Liver (tissue), 9 donors: ENCODE measurements around the gene GFOD2. TPM values are rescaled to one million over a fixed set of nuclear protein-coding genes. Genes with fewer than 3 reads are reported as not detected.

Source experiments
- DNase-seq: peaks from one replicate; pipeline ENCODE4 v3.0.0-alpha.2; 2017; ENCODE audit warnings: low spot score
- H3K27ac ChIP-seq, 2 donors: one replicate each; pipeline ENCODE4 v1.7.0; 2013; ENCODE audit warnings: inconsistent platforms in 2 of 2, low read length in 2 of 2, control low read depth in 1 of 2, low read depth in 1 of 2, mild to moderate bottlenecking in 1 of 2
- H3K27me3 ChIP-seq, 4 donors: one replicate each; pipeline versions ENCODE4 v1.6.1 to v1.7.0; 2013; ENCODE audit warnings: low read length in 3 of 4, inconsistent platforms in 1 of 4, mild to moderate bottlenecking in 1 of 4, moderate library complexity in 1 of 4; ENCODE audit not compliant: control insufficient read depth in 4 of 4, insufficient read depth in 4 of 4
- H3K36me3 ChIP-seq, 4 donors: one replicate each; pipeline versions ENCODE4 v1.6.1 to v1.7.0; 2013; ENCODE audit warnings: low read length in 3 of 4, mild to moderate bottlenecking in 3 of 4, low read depth in 1 of 4, moderate library complexity in 1 of 4; ENCODE audit not compliant: control insufficient read depth in 4 of 4, insufficient read depth in 3 of 4
- H3K4me1 ChIP-seq, 4 donors: one replicate each; pipeline versions ENCODE4 v1.6.1 to v1.7.0; 2013; ENCODE audit warnings: low read length in 3 of 4, mild to moderate bottlenecking in 3 of 4, moderate library complexity in 1 of 4; ENCODE audit not compliant: control insufficient read depth in 4 of 4, insufficient read depth in 4 of 4
- H3K4me3 ChIP-seq, 3 donors: one replicate each; pipeline versions ENCODE4 v1.6.1 to v1.7.0; 2013; ENCODE audit warnings: low read length in 3 of 3, control low read depth in 1 of 3, low read depth in 1 of 3, mild to moderate bottlenecking in 1 of 3
- H3K9ac ChIP-seq, 2 donors: one replicate each; pipeline ENCODE4 v1.7.0; 2013; ENCODE audit warnings: low read length in 2 of 2, mild to moderate bottlenecking in 2 of 2, moderate library complexity in 2 of 2, control low read depth in 1 of 2, low read depth in 1 of 2
- H3K9me3 ChIP-seq, 4 donors: one replicate each; pipeline versions ENCODE4 v1.6.1 to v1.7.0; 2013; ENCODE audit warnings: low read length in 3 of 4; ENCODE audit not compliant: control insufficient read depth in 4 of 4
- FOXA1 ChIP-seq: IDR thresholded peaks from 2 replicates; pipeline ENCODE4 v1.6.1; 2016; ENCODE audit warnings: antibody characterized with exemption
- FOXA2 ChIP-seq: IDR thresholded peaks from 2 replicates; pipeline ENCODE4 v1.6.1; 2016; ENCODE audit warnings: antibody characterized with exemption
- GABPA ChIP-seq, 2 donors: IDR thresholded peaks in 1 of 2; conservative IDR thresholded peaks in 1 of 2; 2 replicates each; pipeline ENCODE4 v1.6.1; 2016; ENCODE audit warnings: antibody characterized with exemption in 2 of 2, mild to moderate bottlenecking in 1 of 2, moderate library complexity in 1 of 2
- HNF4A ChIP-seq, 2 donors: conservative IDR thresholded peaks; 2 replicates each; pipeline ENCODE4 v1.6.1; 2016; ENCODE audit warnings: antibody characterized with exemption in 2 of 2, mild to moderate bottlenecking in 2 of 2
- HNF4G ChIP-seq: IDR thresholded peaks from 2 replicates; pipeline ENCODE4 v1.6.1; 2016; ENCODE audit warnings: antibody characterized with exemption
- JUND ChIP-seq, 2 donors: IDR thresholded peaks; 2 replicates each; pipeline ENCODE4 v1.6.1; 2016; ENCODE audit warnings: antibody characterized with exemption in 2 of 2
- NR2F2 ChIP-seq: IDR thresholded peaks from 2 replicates; pipeline ENCODE4 v1.6.1; 2016; ENCODE audit warnings: antibody characterized with exemption
- TAF1 ChIP-seq: conservative IDR thresholded peaks from 2 replicates; pipeline ENCODE4 v1.6.1; 2016; ENCODE audit warnings: antibody characterized with exemption, mild to moderate bottlenecking
- WGBS: extraction: QIAGEN DNeasy Blood & Tissue Kit; methylation state at CpG from one replicate; pipeline ENCODE4 v1.1.7; 2013; 5-methylcytosine and 5-hydroxymethylcytosine counted together
- polyA plus RNA-seq, 2 donors: library from polyadenylated mRNA; stranded (reverse) in 1 of 2; unstranded in 1 of 2; fragments of 200-250 nt in 1 of 2; fragments of >200 nt in 1 of 2; fragmentation: Nextera tagmentation in 1 of 2; extraction: Ambion mirVana in 1 of 2; gene quantifications; one replicate each; pipeline versions ENCODE4 v1.2.1 to v1.2.3, GENCODE V29; 2013 to 2015
- total RNA-seq, 2 donors: library from RNA; depleted of rRNA; stranded (reverse); fragments of >200 nt; gene quantifications; one replicate each; pipeline ENCODE4 v1.2.3, GENCODE V29; 2014
- TF ChIP-seq, protein P1 (sequence below): IDR thresholded peaks from 2 replicates; pipeline ENCODE4 v1.6.1; 2016; ENCODE audit warnings: antibody characterized with exemption, mild to moderate bottlenecking
- TF ChIP-seq, protein P2 (sequence below): IDR thresholded peaks from 2 replicates; pipeline ENCODE4 v1.6.1; 2016; ENCODE audit warnings: antibody characterized with exemption
- TF ChIP-seq, protein P3 (sequence below): IDR thresholded peaks from 2 replicates; pipeline ENCODE4 v1.6.1; 2016; ENCODE audit warnings: antibody characterized with exemption
- donor health status: healthy.
- donor health status: healthy.
- donor health status: healthy.
- donor health status: healthy.
- donor health status: healthy.

Gene GFOD2
- total and polyA plus RNA-seq, 4 donors: 12.7 to 48.8 (median 28.9) TPM

DNA sequence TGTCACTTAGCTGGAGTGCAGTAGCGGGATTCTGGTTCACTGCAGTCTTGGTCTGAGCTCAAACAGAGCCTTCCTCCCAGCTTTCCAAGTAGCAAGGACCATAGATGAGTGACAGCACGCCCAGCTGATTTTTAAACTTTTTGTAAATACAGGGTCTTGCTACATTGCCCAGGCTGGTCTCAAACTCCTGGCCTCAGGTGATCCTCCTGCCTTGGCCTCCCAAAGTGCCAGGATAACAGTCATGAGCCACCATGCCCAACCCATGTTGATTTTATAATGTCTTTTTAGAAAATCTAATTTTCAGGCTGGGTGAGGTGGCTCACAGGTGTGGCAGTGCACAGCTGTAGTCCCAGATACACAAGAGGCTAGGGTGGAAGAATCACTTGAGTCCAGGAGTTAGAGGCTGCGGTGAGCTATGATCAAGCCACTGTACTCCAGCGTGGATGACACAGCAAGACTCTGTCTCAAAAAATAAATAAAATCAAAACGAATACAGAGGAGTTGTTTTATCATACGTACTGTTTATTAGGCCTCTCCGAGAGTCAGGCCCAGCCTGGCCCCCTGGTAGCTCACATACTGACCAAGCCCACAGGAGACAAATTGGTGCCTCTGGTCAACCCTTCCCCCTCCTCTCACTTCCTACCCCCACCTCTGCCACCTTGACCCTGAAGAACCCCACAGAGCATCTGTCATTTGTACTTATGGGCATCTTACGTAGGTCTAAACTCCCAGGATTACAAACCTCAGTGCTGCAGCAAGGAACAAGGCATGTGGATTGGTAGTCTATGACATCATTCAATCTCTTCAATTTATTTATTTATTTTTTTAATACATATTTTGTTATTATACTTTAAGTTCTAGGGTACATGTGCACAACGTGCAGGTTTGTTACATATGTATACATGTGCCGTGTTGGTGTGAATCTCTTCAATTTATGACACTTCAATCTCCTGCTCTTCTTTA, 38.9 kb downstream of the GFOD2 start:
- no peak overlapping the region for H3K9ac ChIP-seq
- H3K4me3 ChIP-seq: no peak overlapping the region
- WGBS: 92% methylated on average over 10 of the region's 10 CpGs
- H3K27me3 ChIP-seq: no peaks in the 10 kb centered on the region
- no peak for TF ChIP-seq NR2F2
- no peak for TF ChIP-seq HNF4A (conservative IDR thresholded peaks at IDR 0.05)
- TF ChIP-seq, protein P1, sequence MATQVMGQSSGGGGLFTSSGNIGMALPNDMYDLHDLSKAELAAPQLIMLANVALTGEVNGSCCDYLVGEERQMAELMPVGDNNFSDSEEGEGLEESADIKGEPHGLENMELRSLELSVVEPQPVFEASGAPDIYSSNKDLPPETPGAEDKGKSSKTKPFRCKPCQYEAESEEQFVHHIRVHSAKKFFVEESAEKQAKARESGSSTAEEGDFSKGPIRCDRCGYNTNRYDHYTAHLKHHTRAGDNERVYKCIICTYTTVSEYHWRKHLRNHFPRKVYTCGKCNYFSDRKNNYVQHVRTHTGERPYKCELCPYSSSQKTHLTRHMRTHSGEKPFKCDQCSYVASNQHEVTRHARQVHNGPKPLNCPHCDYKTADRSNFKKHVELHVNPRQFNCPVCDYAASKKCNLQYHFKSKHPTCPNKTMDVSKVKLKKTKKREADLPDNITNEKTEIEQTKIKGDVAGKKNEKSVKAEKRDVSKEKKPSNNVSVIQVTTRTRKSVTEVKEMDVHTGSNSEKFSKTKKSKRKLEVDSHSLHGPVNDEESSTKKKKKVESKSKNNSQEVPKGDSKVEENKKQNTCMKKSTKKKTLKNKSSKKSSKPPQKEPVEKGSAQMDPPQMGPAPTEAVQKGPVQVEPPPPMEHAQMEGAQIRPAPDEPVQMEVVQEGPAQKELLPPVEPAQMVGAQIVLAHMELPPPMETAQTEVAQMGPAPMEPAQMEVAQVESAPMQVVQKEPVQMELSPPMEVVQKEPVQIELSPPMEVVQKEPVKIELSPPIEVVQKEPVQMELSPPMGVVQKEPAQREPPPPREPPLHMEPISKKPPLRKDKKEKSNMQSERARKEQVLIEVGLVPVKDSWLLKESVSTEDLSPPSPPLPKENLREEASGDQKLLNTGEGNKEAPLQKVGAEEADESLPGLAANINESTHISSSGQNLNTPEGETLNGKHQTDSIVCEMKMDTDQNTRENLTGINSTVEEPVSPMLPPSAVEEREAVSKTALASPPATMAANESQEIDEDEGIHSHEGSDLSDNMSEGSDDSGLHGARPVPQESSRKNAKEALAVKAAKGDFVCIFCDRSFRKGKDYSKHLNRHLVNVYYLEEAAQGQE: no peak
- no peak for TF ChIP-seq FOXA2
- no peak for TF ChIP-seq JUND (IDR thresholded peaks at IDR 0.05)
- no peak for TF ChIP-seq HNF4G
- TF ChIP-seq, protein P2, sequence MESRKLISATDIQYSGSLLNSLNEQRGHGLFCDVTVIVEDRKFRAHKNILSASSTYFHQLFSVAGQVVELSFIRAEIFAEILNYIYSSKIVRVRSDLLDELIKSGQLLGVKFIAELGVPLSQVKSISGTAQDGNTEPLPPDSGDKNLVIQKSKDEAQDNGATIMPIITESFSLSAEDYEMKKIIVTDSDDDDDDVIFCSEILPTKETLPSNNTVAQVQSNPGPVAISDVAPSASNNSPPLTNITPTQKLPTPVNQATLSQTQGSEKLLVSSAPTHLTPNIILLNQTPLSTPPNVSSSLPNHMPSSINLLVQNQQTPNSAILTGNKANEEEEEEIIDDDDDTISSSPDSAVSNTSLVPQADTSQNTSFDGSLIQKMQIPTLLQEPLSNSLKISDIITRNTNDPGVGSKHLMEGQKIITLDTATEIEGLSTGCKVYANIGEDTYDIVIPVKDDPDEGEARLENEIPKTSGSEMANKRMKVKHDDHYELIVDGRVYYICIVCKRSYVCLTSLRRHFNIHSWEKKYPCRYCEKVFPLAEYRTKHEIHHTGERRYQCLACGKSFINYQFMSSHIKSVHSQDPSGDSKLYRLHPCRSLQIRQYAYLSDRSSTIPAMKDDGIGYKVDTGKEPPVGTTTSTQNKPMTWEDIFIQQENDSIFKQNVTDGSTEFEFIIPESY: no peak
- TF ChIP-seq FOXA1: no peak
- no peak for TF ChIP-seq GABPA (IDR thresholded peaks at IDR 0.05 in 1 of 2, conservative IDR thresholded peaks at IDR 0.05 in 1 of 2)
- TF ChIP-seq, protein P3, sequence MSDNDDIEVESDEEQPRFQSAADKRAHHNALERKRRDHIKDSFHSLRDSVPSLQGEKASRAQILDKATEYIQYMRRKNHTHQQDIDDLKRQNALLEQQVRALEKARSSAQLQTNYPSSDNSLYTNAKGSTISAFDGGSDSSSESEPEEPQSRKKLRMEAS: no peak
- TF ChIP-seq TAF1: no peak
- H3K9me3 ChIP-seq: no peaks in the 10 kb centered on the region
- DNase-seq: no peak
- peaks cover 0 to 18% (median 8%) of the 10 kb centered on the region in 4 donors for H3K36me3 ChIP-seq
- H3K27ac ChIP-seq: no peak overlapping the region
- H3K4me1 ChIP-seq: peaks cover 10 to 34% (median 25%) of the 10 kb centered on the region in 4 donors

DNA sequence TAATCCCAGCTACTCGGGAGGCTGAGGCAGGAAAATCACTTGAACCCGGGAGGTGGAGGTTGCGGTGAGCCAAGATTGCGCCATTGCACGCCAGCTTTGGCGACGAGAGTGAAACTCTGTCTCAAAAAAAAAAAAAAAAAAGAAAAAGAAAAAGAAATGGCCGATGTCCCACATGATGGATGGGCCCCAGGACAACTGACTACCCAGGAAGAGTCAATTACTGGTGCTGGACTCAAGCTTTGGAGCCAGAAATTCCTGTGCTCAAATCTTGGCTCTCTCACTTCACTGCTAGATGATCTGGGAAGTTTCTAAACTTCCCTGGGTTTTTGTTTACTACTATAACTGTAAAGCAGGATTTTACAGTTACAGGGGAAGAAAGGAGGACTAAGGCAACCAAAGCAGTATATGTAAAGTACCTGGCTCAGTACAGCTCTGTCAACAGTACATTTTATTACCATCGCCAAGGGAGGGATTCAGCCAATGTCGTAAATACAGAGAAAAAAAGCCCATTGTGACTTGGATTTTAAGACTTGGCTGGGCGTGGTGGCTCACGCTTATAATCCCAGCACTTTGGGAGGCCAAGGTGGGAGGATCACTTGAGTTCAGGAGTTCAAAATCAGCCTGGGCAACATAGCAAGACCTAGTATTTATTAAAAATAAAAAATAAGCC, 40.6 kb downstream of the GFOD2 start:
- no peak for DNase-seq
- H3K4me3 ChIP-seq: no peak overlapping the region
- H3K36me3 ChIP-seq: peaks cover 0 to 8% (median 4%) of the 10 kb centered on the region in 4 donors
- no peaks in the 10 kb centered on the region for H3K9me3 ChIP-seq
- 85% methylated on average over 12 of the region's 12 CpGs for WGBS
- H3K4me1 ChIP-seq: peaks cover 8 to 43% (median 35%) of the 10 kb centered on the region in 4 donors
- TF ChIP-seq, protein P2: no peak
- no peak for TF ChIP-seq FOXA1
- no peak for TF ChIP-seq JUND (IDR thresholded peaks at IDR 0.05)
- no peak overlapping the region for H3K9ac ChIP-seq
- H3K27ac ChIP-seq: no peak overlapping the region
- no peaks in the 10 kb centered on the region for H3K27me3 ChIP-seq
